Measurements from ENCODE around the gene FRMD4A.

Gene FRMD4A

DNA sequence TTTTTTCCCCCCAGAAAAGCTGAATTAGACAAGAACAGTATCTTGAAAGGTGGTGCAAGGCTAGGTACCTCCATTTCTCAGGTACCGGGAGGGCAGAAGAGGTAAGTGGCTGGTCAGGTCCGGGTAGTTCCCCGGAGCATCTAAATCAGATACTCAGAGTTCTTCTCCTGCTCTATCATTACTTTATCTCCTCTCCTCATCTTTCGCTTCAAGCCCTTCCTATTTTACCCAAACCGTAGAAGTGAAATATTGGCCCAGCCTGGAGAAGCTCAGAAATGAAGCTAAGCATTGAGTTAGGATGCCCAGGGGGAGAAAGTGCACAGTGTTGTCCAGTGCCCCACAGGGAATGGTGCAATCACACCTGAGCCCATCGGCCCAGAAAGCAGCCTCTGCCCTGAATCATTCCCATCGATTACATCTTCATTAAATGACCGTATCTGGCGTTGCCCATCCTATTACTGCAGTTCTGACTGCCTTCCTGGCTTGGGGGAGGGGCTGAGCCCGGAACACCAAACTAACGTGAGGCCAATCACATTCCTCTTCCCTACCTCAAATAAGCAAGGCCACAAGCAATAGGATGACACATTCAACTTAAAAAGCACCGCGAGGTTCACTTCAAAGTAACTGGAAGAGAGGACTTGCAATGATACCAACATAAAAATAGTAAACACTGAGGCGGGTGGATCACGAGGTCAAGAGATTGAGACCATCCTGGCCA is 627.5 kb downstream of the FRMD4A start:
- no peak for DNase-seq (ENCODE audit: low read depth)

DNA sequence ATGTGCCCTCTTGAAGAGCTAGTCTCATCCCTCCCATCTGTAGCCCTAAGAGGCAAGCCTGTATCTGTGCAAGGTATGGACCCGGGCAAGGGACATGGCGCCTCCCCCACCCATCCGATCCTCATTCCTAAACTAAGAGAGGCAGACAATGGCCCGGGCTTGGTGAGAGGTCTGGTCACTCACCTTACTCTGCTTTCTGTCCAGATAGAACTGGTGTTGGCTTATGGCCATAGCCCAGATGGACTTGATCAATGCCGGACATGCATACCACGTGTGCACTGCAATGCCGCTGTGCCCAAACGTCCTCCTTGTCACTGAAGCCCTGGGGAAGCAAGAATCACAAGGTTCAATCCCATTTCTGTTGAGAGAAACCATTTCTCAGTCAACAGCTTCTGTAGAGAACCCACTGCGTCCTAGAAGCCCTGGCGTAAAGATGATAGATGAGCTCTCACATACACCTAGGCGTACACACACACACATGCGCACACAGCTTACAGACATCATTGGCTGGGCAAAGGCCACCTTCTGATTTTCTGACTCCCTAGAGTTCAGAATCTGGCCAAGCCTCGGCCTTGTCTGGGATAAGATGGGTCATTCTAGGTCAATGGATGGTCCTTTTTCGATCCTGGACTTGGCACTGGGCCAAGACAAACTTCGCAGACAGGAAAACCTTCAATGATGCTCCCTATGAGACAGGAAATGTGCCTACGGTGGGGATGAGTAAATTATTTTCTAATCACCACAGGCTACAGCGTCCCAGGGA is 629.4 kb downstream of the FRMD4A start:
- DNase-seq (ENCODE audit: low read depth), result no peak

DNA sequence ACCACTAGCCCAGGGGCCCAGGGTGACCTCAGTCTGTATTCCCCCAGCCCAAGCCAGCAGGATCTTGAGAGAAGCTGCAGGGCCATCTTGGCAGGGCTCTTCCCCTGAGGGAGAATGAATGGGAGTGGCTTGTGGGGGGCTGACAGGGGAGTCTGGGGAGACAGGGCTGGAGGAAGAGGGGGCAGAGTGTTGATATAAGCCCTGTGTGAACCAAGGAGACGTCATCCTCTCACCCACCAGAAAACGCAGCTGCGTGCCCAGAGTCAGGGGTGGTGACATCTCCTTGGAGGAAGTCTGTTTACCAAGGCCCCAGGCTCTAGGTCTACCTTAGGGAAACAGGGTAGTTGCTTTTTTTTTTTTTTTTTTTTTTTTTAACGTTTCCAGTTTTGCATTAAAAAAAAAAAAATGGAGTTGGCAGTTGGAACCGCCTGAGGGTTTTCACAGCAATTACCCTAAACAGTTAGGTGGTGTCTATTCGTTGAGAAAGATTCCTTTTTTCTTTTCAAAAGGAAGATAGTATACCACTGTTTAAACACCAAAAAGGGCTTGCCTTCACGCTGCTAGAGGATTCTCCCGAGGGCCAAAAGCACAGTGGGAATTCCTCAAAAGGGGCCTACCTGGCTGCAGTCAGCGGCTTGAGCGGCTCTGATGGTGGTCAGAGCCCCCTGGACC is 630.1 kb downstream of the FRMD4A start:
- DNase-seq (ENCODE audit: low read depth), result no peak

DNA sequence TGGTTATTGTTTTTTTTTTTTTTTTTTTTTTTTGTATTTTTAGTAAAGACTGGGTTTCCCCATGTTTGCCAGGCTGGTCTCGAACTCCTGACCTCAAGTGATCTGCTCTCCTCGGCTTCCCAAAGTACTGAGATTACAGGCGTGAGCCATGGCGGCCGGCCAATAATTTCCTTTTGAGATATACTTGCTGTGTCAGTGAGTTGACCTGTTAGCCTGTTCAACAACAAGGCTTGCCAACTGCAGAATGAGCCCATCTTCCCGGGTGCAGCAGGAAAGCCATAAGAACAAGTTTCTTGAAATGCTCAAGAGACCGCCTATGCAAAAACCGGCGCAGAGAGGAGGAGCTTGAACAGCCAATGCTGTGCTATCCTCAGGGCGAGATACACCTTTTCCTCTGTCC is 631.5 kb downstream of the FRMD4A start:
- no peak for DNase-seq (ENCODE audit: low read depth)

GRCh38 chr10:13698217-13698616 is 632.5 kb downstream of the FRMD4A start:
- DNase-seq (ENCODE audit: low read depth), result no peak

GRCh38 chr10:13696071-13696470 is 634.7 kb downstream of the FRMD4A start:
- DNase-seq (ENCODE audit: low read depth), result no peak

DNA sequence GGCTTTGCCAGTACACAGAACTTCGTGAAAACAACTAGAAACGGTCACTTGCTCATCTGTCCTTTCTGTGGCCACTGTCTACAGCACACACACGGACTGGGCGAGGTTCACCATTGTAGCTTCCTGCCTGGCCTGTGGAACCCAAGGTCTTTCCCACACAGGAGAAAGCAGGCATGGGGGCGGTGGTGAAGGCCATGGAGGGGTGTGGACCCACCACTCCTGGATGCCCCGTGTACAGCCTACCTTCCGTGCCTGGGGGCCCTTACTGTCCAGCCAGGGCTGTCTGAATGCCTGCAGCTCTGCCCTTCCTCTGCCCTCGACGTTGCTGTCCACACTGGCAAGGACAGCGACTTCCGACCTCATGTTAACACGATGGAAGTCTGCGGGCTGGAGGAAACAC is 635.1 kb downstream of the FRMD4A start:
- DNase-seq (ENCODE audit: low read depth), result no peak

DNA sequence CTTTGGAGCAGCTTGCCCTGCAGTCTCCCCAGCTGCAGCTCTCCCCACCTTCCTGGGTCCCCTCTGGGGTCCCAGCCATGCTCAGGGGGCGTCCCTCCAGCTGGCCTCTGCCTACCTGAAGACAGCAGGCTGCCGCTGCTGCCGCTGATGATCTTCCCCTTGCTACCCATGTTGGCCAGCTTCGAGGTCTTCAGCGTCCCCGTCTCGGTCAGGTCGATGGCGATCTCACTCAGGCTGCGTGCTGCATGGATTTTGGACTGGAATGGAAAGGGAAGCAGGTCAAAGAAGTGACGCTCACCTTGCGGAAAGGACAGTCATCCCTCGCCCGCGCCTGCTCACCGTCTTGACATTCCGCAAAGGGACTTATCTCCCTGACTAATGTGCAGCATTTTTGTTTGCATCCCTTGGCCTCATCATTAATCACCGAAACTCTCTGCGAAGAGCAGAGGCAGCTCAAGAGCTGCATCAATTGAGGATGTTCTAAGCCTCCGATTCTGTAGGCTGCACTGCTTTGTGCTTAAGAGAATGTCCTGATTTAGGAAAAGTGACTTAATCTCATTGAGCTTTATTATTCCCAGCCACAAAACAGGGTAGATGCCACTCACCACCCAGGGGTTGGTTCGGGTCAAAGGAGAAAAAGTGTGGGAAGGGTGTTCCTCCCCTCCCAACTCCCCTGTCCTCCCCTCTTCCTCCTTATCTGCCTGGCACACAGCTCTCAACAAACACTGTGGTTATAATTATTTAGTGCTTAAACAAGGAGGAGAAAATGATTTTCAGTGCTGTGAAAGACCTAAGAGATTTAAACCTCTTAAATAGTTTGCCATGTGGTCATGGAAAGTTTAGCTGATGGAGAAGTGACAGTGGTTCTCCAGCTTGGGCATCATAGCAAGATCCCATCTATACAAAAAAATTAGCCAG is 636.7 kb downstream of the FRMD4A start:
- DNase-seq (ENCODE audit: low read depth), result no peak

GRCh38 chr10:13690281-13690825 is 640.4 kb downstream of the FRMD4A start:
- no peak for DNase-seq (ENCODE audit: low read depth)

GRCh38 chr10:13686331-13686752 is 644.4 kb downstream of the FRMD4A start:
- no peak for DNase-seq (ENCODE audit: low read depth)

DNA sequence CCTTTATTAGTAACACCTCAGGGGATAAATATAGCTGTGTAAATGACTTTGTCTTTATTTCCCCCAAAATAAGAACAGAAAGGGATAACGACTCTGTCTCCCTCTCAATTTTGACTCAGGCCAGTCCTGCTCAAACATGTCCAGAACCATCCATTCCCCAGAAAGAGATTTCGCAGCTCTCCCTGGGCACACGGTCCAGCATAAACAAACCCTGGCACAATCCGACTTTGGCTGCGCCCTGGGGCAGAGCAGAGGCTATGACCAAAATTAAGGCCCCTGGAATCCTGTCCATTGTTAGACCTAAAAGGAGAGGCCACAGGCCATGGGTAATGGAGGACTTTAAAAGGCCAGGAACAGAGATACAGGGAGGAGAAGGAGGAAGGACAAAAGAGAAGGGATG is 644.8 kb downstream of the FRMD4A start:
- no peak for DNase-seq (ENCODE audit: low read depth)

DNA sequence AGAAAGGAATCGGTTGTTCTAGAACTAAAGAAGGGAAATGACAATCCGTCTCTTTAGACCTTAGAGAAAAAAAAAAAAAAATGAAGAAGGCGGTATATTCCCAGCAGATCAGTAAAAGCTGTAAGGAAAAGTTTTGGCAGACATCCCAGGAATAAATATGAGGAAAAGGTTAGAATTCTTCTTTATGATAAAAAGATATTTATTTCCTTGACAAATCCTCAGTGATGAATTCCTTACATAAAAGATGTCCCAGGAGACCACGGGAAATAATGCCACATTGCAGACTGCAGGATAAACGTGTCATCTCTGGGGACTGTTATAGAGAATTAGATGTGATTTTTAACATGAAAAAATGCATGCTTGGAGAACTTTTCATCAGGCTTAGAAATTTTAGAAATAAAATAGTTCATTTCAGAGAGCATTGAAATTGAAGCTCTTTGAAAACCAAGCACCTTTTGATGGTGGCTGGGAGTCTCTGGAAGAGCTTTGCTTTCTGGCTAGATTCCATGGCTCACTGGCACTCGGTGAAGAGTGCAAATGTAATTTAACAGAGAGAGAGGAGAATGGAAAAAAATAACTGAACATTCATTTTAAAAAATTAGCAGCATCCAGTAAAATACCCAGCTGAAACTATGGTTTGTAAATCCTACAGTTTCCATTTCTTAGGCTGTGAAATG is 645.8 kb downstream of the FRMD4A start:
- no peak for DNase-seq (ENCODE audit: low read depth)

DNA sequence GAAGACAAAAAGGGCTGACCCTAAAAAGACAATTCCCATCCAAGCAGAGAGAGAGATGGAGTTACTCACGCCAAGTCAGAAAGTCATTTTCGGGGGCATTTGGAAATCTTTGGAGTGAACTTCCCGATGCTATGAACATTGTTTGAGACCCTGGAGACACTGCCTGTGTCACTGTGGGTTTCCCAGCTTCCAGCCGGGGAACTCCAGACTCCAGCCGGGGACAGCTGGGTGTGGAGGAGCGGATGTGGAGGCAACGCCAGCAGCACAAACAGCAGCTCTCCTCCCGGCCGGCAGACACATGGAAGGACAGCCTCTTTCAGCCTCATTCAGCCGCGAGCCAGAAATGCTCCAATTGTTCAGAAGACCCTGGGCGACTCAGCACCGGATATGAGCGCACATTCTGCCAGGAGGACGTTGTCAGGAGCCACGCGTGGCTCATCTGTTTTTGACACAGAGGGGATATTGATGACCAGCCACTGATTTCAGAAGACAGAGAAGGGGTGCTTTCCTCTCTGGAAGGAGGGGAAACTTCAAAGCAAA is 646.4 kb downstream of the FRMD4A start:
- DNase-seq (ENCODE audit: low read depth), result no peak

DNA sequence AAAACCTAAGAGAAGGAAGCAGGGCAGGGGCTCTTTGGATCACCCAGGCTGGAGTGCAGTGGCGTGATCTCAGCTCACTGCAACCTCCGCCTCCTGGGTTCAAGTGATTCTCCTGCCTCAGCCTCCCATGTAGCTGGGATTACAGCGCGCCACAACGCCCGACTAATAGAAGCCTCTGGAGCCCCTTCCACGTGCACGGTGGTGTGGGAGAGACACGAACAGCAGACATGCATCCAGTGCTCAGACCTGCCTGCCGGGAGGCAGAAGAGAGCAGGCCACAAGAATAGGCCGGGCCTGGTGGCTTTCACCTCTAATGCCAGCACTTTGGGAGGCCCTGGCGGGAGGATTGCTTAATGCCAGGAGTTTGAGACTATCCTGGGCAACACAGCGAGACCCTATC is 647.7 kb downstream of the FRMD4A start:
- no peak for DNase-seq (ENCODE audit: low read depth)

DNA sequence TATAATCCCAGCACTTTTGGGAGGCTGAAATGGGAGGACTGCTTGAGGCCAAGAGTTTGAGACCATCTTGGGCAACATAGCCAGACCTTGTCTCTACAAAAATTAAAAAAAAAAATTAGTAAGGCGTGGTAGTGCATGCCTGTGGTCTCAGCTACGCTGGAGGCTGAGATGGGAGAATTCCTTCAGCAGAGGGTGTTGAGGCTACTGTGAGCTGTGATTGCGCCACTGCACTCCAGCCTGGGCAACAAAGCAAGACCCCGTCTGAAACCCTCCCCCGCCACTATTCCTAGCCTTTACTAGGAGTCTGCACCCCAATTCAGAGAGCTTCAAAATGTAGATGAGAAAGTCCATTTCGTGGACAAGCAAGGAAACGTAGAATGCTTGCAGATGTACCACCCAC is 648.8 kb downstream of the FRMD4A start:
- no peak for DNase-seq (ENCODE audit: low read depth)

GRCh38 chr10:13681528-13681927 is 649.2 kb downstream of the FRMD4A start:
- no peak for DNase-seq (ENCODE audit: low read depth)

GRCh38 chr10:13681095-13681494 is 649.6 kb downstream of the FRMD4A start:
- DNase-seq (ENCODE audit: low read depth), result no peak

DNA sequence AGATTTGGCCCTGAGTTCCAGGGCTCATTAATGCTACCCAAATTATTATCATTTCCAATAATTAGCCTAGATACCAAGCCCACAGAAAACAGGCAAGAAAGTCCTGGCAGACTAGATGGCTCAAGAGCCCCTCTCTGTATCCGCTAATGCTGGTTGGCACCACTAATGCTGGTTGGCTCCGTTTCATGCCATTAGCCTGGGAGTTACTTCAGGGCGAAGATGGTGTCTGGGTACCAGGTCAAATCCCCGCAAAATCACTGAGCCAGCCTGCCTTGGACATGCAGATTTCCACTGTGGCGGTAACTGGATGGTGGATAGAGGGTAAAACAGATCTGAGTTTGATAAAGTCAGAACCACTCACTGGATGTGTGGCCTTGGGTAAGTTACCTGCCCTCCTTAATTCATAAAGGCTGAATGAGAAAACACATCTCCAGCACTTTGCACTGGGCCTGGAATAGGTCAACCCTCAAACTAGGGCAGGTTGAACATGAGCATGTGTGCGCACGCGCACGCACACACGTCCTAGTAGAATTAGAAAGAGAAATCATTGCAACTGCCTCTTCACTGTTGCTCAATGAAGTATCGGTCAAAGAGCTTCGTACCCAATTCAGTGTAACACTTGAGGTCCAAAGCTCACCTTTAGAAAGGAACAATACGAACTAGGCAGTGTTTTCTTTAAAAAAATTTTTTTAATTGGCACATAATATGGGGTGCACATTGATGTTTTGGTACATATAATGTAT is 652.5 kb downstream of the FRMD4A start:
- DNase-seq (ENCODE audit: low read depth), result no peak

DNA sequence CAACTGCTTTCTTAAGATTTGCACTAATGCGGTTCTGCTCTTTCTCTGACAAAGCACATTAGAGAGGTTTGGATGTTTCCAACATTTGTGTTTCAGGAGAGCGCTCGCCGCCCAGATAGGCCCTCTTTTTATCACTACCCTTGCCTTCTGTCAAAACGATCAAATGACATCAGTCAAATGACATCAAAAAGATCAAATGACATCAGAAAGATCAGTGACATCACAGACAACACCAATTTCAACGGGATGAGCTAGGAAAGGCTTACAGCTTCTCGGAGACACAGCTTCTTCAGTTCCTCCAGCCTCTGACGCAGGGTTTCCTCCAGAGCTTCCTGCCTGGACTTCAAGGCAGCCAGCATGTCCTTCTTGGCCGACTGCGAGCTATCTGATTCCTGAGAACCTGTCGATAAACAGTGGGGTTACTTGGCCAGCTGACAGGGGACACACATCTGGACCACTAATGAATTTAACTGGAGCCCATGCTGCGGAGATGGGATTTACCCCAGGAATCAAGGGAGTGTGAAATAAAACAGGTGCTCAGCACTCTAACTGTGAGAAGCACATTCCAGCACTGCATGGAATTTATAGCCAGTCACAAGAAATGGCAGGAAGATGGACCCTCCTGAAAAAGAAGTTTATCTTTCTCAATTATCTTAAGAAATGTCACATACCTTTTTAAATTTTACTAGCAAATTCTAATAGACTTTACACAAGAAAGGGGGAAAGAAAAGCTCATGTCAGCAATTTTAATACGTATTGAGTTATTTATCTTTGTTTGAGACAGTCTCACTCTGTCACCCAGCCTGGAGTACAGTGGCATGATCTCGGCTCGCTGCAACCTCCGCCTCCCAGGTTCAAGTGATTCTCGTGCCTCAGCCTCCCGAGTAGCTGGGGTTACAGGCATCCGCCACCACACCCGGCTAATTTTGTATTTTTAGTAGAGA is 655.8 kb downstream of the FRMD4A start:
- DNase-seq (ENCODE audit: low read depth), result no peak

Data from CMK (cell line).